HG02840 (cell line): Measurements from ENCODE around the gene DNLZ.
"Not testable (repeated sequence)": the region's sequence is repeated elsewhere in the genome, so short reads cannot be mapped to it uniquely, and the experiment has no call there.

Experiments used
- ATAC-seq: cut with Tn5 transposase; IDR thresholded peaks from one replicate; pipeline ENCODE4 v1.9.1; 2021; ENCODE audit warnings: mild to moderate bottlenecking, moderate library complexity, moderate number of reproducible peaks; ENCODE audit not compliant: unreplicated experiment, low FRiP score

The DNLZ gene

GRCh38 chr9:136363949-136364748 lies 605 bp upstream of the DNLZ start:
- ATAC-seq = no peak

DNA sequence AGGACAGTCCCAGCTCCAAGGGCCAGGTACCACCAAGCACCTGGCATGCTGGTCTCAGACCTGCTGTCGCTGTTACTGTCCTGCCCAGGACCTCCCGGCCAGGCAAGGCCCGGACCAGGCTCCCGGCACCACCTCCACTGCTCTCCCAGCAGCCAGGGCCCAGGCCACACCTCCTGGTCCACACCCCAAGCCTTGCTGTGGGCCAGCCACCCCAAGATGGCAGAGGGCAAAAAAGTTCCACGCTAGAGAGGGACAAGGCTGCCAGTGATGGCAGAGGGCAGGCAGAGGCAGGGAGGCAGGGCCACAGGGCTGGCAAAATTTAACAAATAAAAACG lies 1.1 kb downstream of the DNLZ start:
- no peak for ATAC-seq

DNA sequence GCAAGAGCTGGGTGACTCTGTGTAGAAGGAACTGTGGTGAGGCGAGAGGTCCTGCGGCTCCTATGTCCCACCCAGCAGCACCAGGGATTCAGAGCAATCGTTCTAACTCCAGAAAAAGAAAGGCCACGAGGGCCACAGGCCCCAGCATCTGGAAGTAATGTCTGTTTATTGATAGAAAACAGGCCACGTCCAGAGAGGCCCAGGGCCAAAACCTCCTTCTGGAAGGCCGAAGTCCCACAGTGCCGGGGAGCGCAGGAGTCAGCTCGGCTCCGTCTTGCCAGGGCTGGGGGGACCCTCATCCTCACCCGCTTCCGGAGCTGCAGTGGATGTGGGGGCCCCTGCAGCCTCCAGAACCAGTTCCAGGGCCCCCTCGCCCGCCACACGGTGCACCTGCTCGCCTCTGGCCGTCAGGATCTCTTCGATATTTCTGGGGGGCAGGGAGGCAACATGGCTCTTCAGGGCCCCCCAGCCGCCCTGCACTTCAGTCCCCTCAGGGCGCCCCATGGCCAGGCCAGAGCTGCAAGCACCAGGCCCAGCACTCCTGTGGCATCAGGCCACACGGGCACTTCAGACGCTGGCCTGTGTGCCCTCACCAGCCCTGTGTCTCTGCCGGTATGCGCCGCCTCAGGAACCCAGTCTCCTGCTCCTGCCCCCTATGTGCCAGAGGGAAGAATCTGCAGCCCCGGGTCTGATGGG lies 1.6 kb downstream of the DNLZ start:
- no peak for ATAC-seq

GRCh38 chr9:136361047-136361753 lies 2.3 kb downstream of the DNLZ start:
- ATAC-seq = no peak

DNA sequence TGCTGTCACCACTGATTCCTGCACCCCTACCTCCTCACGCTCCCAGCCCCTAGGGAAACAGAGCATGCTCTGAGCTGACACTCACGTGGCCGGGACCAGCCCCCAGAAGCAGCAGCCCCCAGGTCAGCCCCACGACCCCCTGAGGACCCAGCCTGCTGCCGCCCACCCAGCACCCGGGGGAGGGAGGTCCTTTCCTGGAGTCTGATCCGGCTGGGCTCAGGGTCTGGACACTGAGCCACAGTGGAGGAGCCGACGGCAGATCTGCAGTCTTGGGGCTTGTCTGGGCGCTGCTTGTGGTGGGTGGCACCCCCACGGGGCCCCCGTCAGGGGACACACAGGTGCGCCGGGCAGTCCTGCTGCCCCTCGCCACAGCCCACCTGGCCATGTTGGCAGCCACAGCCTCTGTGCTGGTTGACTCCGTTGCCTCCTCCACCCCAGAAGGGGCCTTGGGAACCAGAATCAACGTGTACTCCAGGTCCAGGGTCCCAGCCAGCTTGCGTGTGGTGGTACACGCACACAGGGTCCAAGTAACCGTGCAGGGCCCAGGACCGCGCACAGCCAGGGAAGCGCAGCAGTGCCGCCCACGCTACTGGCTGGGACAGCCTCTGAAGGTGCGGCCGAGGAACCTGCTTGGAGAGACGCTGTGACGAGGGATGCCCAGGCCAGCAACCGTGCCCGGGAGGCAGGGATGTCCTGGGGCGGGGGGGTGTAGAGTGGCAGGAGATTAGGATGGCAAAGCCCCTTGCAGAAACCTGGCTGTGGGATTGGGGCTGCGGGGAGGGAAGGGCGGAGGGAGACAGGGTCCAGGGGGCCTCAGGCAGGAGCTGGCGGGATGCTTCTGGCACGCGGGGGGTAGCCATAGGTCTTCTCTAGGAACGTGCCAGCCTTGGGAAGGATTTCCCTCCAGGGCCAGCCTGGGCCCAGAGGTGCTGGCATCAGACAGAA lies 3.5 kb downstream of the DNLZ start:
- ATAC-seq = no peak

- ATAC-seq = no peak
These were observed 4.7 kb downstream of the DNLZ start for GRCh38 chr9:136358888-136359287.

GRCh38 chr9:136358016-136358415 lies 5.5 kb downstream of the DNLZ start:
- no peak for ATAC-seq

GRCh38 chr9:136357202-136357725 lies 6.3 kb downstream of the DNLZ start:
- ATAC-seq = no peak

DNA sequence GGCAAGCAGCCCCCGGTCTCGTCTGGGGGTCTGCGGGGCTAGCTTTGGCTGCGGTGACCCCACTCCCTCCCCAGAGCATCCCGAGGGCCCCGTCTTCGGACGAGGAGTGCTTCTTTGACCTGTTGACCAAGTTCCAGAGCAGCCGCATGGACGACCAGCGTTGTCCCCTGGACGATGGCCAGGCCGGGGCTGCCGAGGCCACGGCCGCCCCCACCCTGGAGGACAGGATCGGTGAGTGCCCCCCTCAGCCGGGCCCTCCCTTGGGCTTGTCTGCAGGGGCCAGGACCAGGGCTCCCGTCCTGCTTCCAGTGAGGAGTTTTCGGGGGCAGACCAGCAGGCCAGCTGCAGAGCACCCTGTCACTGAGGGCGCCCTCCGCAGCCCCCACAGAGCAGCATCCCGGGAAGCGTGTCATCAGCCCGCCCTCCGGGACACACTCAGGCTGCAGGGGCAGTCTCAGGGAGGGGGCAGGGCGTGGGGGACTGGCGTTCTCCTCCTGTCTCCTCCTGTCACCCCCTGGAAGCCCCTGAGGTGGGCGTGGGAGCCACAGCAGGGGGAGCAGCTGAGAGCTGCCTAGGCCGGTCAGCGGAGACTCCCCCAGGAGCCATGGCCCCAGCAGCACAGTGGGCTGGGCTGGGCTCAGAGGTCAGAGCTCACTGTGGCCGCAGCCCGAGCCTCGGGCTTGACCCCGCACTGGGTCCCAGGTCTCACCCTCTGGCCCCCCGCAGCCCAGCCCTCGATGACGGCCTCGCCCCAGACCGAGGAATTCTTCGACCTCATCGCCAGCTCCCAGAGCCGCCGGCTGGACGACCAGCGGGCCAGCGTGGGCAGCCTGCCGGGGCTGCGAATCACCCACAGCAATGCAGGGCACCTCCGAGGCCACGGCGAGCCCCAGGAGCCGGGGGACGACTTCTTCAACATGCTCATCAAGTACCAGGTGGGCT lies 7.7 kb downstream of the DNLZ start:
- no peak for ATAC-seq

- no peak for ATAC-seq
These were observed 8.9 kb downstream of the DNLZ start for GRCh38 chr9:136354592-136355085.

- no peak for ATAC-seq
These were observed 9.6 kb downstream of the DNLZ start for GRCh38 chr9:136353757-136354488.

DNA sequence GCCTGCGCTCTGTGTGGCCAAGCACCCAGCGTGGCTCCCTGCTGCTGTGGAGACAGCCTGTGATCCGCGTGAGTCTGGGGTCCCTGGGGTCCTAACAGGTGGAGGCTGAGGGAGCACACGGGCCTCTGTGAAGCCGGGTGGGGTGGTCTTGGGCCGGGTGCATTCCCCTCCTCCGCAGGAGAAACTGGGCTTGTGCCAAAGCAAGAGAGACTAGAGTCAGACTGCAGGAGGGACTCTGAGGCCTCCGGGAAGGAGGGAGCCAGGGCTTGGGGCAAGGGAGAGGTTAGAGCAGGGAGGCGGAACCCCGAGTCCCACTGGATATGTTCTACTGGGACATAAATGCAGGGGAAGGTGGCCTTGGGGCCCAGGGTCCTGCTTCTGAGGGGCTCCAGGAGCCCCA lies 10.5 kb downstream of the DNLZ start:
- no peak for ATAC-seq

- no peak for ATAC-seq
These were observed 10.9 kb downstream of the DNLZ start for GRCh38 chr9:136352682-136353081.

DNA sequence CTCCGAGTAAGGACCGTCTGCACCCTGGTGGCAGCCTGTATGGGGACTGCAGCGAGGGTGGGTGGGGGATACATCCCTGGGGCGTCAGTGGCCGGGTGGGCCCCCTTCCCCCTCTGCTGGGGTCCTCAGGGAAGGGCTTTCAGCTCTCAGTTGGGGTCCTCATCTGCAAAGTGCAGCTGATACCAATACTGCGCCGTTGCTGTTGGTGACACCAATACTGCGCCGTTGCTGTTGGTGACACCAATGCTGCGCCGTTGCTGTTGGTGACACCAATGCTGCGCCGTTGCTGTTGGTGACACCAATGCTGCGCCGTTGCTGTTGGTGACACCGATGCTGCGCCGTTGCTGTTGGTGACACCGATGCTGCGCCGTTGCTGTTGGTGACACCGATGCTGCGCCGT lies 11.7 kb downstream of the DNLZ start:
- ATAC-seq = not testable (repeated sequence)

- ATAC-seq = no peak
These were observed 12.2 kb downstream of the DNLZ start for GRCh38 chr9:136351252-136351800.

DNA sequence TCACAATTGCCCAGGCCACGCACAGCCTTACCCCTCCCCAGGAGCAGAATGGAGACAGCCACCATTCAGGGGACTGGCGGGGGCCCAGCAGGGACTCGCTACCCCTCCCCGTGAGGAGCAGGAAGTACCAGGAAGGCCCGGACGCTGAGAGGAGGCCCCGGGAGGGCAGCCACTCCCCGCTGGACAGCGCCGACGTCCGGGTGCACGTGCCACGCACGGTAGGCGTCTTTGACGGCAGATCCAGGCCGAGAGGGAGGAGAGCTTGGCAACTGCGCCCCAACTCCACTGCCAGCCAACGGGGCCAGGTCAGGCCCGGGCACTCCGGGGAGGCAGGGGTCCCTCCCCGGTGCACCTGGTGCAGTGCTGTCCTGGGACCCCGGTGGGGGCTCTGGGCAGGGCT lies 14.0 kb downstream of the DNLZ start:
- ATAC-seq = no peak

DNA sequence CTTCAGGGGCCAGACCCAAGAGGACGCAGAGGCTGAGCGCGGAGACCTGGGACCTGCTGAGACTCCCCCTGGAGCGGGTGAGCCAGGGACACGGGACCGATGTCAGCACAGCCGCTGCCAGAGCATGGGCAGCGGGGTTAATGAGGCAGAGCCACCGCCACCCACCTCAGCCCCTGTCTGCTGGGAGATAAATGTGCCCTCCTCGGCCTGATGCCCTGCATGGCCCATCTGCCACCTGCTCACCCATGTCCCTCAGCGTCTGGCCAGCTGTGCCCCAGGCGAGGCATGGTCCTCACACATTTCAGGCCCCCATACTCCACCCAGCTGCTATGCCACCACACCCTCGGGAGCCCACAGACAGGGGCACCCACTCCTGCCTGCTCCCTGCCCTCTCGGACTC lies 14.9 kb downstream of the DNLZ start:
- no peak for ATAC-seq
